SH-SY5Y (cell line): Measurements from ENCODE around the gene SAG.

Source experiments
- GATA2 ChIP-seq: IDR thresholded peaks from 2 replicates; pipeline ENCODE4 v1.6.1; 2011; ENCODE audit warnings: mild to moderate bottlenecking, low read depth, low read length
- GATA3 ChIP-seq: IDR thresholded peaks from 2 replicates; pipeline ENCODE4 v1.6.1; 2011; ENCODE audit warnings: low read depth, mild to moderate bottlenecking, low read length, moderate library complexity

GRCh38 chr2:233338046-233338445 lies 30.4 kb downstream of the SAG start:
- TF ChIP-seq GATA2 (peak; percentile 88), GATA3 (no peak)
